Pulmonary artery endothelial cell (primary cell): ENCODE measurements around the gene SLC4A9. TPM values are rescaled to one million over a fixed set of nuclear protein-coding genes. Genes with fewer than 3 reads are reported as not detected.
A peak's percentile ranks its signal among the peaks of the same experiment; 100 is the strongest.

Experiments used
- DNase-seq: peaks from one replicate; pipeline ENCODE4 v3.0.0-alpha.2; 2011; ENCODE audit warnings: low read depth, low spot score
- total RNA-seq: library from RNA; depleted of rRNA; stranded (reverse); fragments of >200 nt; gene quantifications from 2 replicates; pipeline ENCODE4 v1.2.3, GENCODE V29; 2014

Gene SLC4A9
- total RNA-seq, 1 donor from 2014 or later = not detected

- no peak for DNase-seq
These were observed 2.3 kb downstream of the SLC4A9 start for GRCh38 chr5:140362311-140362710.

- DNase-seq = no peak
These were observed 3.1 kb downstream of the SLC4A9 start for GRCh38 chr5:140362875-140363630.

- no peak for DNase-seq
These were observed 3.9 kb downstream of the SLC4A9 start for GRCh38 chr5:140363631-140364471.

- no peak for DNase-seq
These were observed 4.4 kb downstream of the SLC4A9 start for GRCh38 chr5:140364472-140364765.

GRCh38 chr5:140365282-140365681 is 5.3 kb downstream of the SLC4A9 start:
- no peak for DNase-seq

GRCh38 chr5:140365941-140366340 is 5.9 kb downstream of the SLC4A9 start:
- no peak for DNase-seq

- DNase-seq = no peak
These were observed 6.7 kb downstream of the SLC4A9 start for GRCh38 chr5:140366589-140367255.

GRCh38 chr5:140367256-140368013 is 7.4 kb downstream of the SLC4A9 start:
- no peak for DNase-seq

GRCh38 chr5:140371356-140372151 is 11.6 kb downstream of the SLC4A9 start:
- DNase-seq = no peak

- DNase-seq = peak; percentile 69
These were observed 13.0 kb downstream of the SLC4A9 start for GRCh38 chr5:140372971-140373487.

GRCh38 chr5:140381351-140381750 is 21.4 kb downstream of the SLC4A9 start:
- DNase-seq = no peak

- DNase-seq = no peak
These were observed 22.0 kb downstream of the SLC4A9 start for GRCh38 chr5:140381972-140382371.

GRCh38 chr5:140382866-140383265 is 22.9 kb downstream of the SLC4A9 start:
- no peak for DNase-seq

GRCh38 chr5:140383300-140383699 is 23.3 kb downstream of the SLC4A9 start:
- no peak for DNase-seq

GRCh38 chr5:140388052-140388451 is 28.1 kb downstream of the SLC4A9 start:
- no peak for DNase-seq

- DNase-seq = no peak
These were observed 31.3 kb downstream of the SLC4A9 start for GRCh38 chr5:140391312-140391711.

- no peak for DNase-seq
These were observed 31.7 kb downstream of the SLC4A9 start for GRCh38 chr5:140391732-140392131.

GRCh38 chr5:140393738-140394137 is 33.7 kb downstream of the SLC4A9 start:
- DNase-seq = no peak

- no peak for DNase-seq
These were observed 38.4 kb downstream of the SLC4A9 start for GRCh38 chr5:140398379-140398811.

- no peak for DNase-seq
These were observed 40.2 kb downstream of the SLC4A9 start for GRCh38 chr5:140399979-140400729.
